ENCODE measurements around the gene GTF3C4.

GRCh38 chr9:132630811-132631210 lies 39.5 kb upstream of the GTF3C4 start:
- no peak for TF ChIP-seq POLR2A (IDR thresholded peaks at IDR 0.05)
- TF ChIP-seq CTCF (IDR thresholded peaks at IDR 0.05), result no peak

Data from heart left ventricle (tissue), 13 donors.